Aorta (tissue), 5 donors: Measurements from ENCODE around the gene C11orf86. TPM values are rescaled to one million over a fixed set of nuclear protein-coding genes. Genes with fewer than 3 reads are reported as not detected.
A peak's percentile ranks its signal among the peaks of the same experiment; 100 is the strongest.

ENCODE experiments used
- ATAC-seq: fragments of 200-7000 bp; cut with Tn5 transposase; one replicate; pipeline ENCODE4 v1.9.1; 2022; ENCODE audit warnings: moderate library complexity; ENCODE audit not compliant: low FRiP score
- DNase-seq, 2 donors: peaks; one replicate each; pipeline ENCODE4 v3.0.0-alpha.2; 2020
- H3K27ac ChIP-seq, 2 donors: one replicate each; pipeline ENCODE4 v1.5.1; 2013; ENCODE audit warnings: low read length in 2 of 2, mild to moderate bottlenecking in 2 of 2, moderate library complexity in 2 of 2, control low read depth in 1 of 2, inconsistent platforms in 1 of 2, low read depth in 1 of 2
- H3K27me3 ChIP-seq, 2 donors: one replicate each; pipeline ENCODE4 v1.6.1; 2013; ENCODE audit warnings: control low read depth in 1 of 2, low read length in 1 of 2, mild to moderate bottlenecking in 1 of 2, moderate library complexity in 1 of 2; ENCODE audit not compliant: insufficient read depth in 2 of 2, control insufficient read depth in 1 of 2
- H3K36me3 ChIP-seq, 2 donors: one replicate each; pipeline ENCODE4 v1.6.1; 2013; ENCODE audit warnings: control low read depth in 1 of 2, low read length in 1 of 2, mild to moderate bottlenecking in 1 of 2; ENCODE audit not compliant: insufficient read depth in 2 of 2, control insufficient read depth in 1 of 2
- H3K4me1 ChIP-seq, 2 donors: one replicate each; pipeline ENCODE4 v1.6.1; 2013; ENCODE audit warnings: low read length in 2 of 2, control low read depth in 1 of 2, mild to moderate bottlenecking in 1 of 2, moderate library complexity in 1 of 2; ENCODE audit not compliant: insufficient read depth in 2 of 2, control insufficient read depth in 1 of 2
- H3K4me3 ChIP-seq, 2 donors: one replicate each; pipeline ENCODE4 v1.5.1; 2013; ENCODE audit warnings: low read length in 2 of 2, control low read depth in 1 of 2, mild to moderate bottlenecking in 1 of 2
- H3K9me3 ChIP-seq: one replicate; pipeline ENCODE4 v1.6.1; 2013; ENCODE audit warnings: mild to moderate bottlenecking, low read length; ENCODE audit not compliant: control insufficient read depth
- WGBS, 2 donors: extraction: QIAGEN DNeasy Blood & Tissue Kit; methylation state at CpG; one replicate each; pipeline ENCODE4 v1.1.7; 2013; 5-methylcytosine and 5-hydroxymethylcytosine counted together
- intact Hi-C, 2 donors: fragments of 100-400 bp; cut with DNase I; formaldehyde crosslinking; loops; one replicate each; pipeline versions ENCODE4 v1.14.2 to v1.15.0; 2022
- microRNA-seq, 2 donors: library from miRNA; unstranded; fragments of <30 nt; microRNA quantifications; one replicate each; pipeline ENCODE4 v1.2.0, GENCODE V29; 2020
- polyA plus RNA-seq, 2 donors: library from polyadenylated mRNA; stranded (reverse); fragments of 200-250 nt; gene quantifications; one replicate each; pipeline ENCODE4 v1.2.3, GENCODE V29; 2013
- total RNA-seq, 2 donors: library from RNA; stranded (reverse); fragmentation: NEBNext Ultra II Directional; extraction: Animal tissue kit (Norgen Biotek cat#: 25700); gene quantifications; one replicate each; pipeline ENCODE4 v1.2.1, GENCODE V29; 2021
- donor health status: healthy with polysubstance abuse.
- donor health status: Bipolar disorder and iron deficiency.
- donor health status: DM: no; HTN: no; CAD: no.
- donor health status: DM: no; HTN: no; CAD: no.
- donor health status: DM: yes; HTN: yes; CAD: no.

C11orf86 gene
- total and polyA plus RNA-seq, 4 donors = 0.10 to 54.8 TPM; not detected in 2

- no peaks in the 10 kb centered on the region for H3K27me3 ChIP-seq
- no peaks in the 10 kb centered on the region for H3K36me3 ChIP-seq
- no peak for ATAC-seq
- peak overlapping the region; percentile 65 to 69 for H3K4me3 ChIP-seq
- WGBS, 2 donors = 1 to 4% methylated on average over 20 of the region's 20 CpGs
- DNase-seq = peak; percentile 64 to 90
- intact Hi-C loops = no loop called here
- no peaks in the 10 kb centered on the region for H3K4me1 ChIP-seq
- H3K9me3 ChIP-seq = no peaks in the 10 kb centered on the region
- H3K27ac ChIP-seq = no peak overlapping the region
Observed at GRCh38 chr11:67022341-67022933, 47.3 kb downstream of the C11orf86 start.

DNA sequence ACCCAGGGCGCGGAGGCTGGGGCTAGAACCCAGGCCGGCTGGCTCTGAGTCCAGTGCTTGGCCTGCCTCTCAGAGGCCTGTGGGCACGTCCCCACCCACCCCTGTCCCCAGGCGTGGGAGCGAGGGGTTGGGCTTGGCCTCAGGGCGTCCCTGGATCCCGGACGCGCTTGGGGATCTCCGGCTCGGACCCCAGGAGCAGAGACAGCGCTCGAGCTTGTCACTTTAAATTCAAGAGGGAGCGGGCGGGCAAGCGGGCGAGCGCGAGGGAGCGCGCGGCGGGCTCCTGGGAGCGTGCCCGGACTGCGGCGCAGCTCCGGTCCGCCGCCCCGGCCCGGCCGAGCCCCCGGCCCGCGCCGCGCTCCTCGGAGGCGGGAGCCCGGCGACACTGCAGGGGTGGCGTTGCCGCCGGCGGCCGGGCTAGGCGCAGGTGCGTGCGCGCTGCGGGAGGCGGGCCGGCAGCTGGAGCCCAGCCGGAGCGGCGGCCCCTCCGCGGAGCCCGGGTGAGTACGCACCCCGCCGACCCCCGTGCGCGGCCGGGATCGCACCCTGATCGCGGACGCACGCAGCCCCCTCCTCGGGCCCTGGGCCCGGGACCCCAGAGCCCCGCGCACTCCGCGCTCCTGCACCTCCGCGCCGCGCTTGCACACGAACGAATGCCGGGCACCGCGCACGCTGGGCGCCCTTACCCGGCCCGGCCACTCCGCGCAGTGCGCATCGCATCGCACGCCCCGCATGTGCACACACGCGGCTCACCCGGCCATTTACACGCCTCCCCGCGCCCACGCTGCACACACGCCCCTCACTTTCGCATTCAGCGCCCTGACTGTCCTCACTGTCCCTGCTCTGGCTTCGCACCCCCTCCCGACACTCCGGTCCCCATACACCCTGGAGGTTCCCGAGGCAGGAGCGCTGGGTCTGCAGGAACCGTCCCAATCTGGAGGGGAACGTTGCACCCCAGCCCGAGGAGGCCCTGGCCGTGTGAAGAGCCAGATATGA lies 48.2 kb downstream of the C11orf86 start, which contains the start of gene SYT12:
Gene SYT12, plus strand, starts transcription at position 174 of the 996 bp plus-strand sequence. CDS start 7,011 bp downstream, outside the sequence.
- intact Hi-C loops = no loop called here
- ATAC-seq (no peak), DNase-seq (no peak)
- no peak within 1 kb of the TSS for H3K27ac ChIP-seq
- no peaks in the 10 kb centered on the region for H3K9me3 ChIP-seq
- H3K27me3 ChIP-seq = no peaks in the 10 kb centered on the region
- H3K4me3 ChIP-seq = peak within 1 kb of the TSS; percentile 65 to 69
- no peaks in the 10 kb centered on the region for H3K36me3 ChIP-seq
- no peaks in the 10 kb centered on the region for H3K4me1 ChIP-seq
- 1% methylated on average over 76 to 118 of the region's 118 CpGs for WGBS, 2 donors

GRCh38 chr11:67023957-67024353 lies 48.9 kb downstream of the C11orf86 start:
- Histone ChIP-seq H3K36me3 (no peaks in the 10 kb centered on the region), H3K27ac (no peak overlapping the region), H3K9me3 (no peaks in the 10 kb centered on the region), H3K27me3 (no peaks in the 10 kb centered on the region), H3K4me3 (no peak overlapping the region), H3K4me1 (no peaks in the 10 kb centered on the region)
- 50 to 55% methylated on average over 6 of the region's 6 CpGs for WGBS, 2 donors
- intact Hi-C loops = no loop called here
- no peak for ATAC-seq
- DNase-seq = no peak

DNA sequence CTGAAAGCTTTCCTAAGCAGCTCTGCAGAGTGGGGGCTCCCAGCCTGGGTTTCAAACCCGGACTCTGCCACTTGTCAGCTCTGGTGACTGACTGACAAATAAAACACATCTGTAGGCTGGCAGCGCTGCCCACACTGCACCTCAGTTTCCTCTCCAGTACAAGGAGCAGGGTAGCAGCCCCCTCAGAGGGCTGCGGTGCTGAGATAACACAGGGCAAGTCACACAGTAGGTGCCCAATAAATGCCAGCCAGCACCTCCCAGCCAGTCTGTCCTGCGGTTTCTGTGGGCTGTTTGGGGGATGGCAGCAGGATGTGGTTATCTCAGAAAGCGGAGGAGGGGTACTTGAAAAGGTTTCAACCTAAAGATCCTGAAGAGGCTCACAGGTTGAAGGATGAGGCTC lies 49.3 kb downstream of the C11orf86 start:
- Histone ChIP-seq H3K27ac (no peak overlapping the region), H3K4me1 (no peaks in the 10 kb centered on the region), H3K36me3 (no peaks in the 10 kb centered on the region), H3K4me3 (no peak overlapping the region), H3K27me3 (no peaks in the 10 kb centered on the region), H3K9me3 (no peaks in the 10 kb centered on the region)
- 87% methylated on average over 5 of the region's 5 CpGs for WGBS, 2 donors
- no peak for DNase-seq
- no peak for ATAC-seq
- intact Hi-C loops = no loop called here

DNA sequence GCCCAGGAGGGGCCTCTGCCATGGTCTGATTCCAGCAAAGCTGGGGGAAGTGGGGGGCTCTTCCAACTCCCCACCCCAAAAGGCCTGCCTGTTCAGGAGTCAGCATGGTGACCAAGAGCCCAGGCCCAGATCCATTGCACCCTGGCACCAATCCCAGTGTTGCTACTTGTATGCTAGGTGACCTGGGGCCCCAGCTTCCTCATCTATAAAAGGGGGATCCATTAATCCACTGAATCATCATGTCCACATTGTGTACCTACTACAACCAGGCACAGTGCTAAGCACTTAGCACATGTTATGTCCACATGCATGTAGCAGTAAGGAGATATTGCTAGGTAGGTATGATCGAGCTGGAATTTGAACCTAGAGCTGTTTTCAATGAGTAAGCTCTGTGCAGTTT lies 49.9 kb downstream of the C11orf86 start:
- Histone ChIP-seq H3K27ac (no peak overlapping the region), H3K4me3 (no peak overlapping the region), H3K4me1 (no peaks in the 10 kb centered on the region), H3K36me3 (no peaks in the 10 kb centered on the region), H3K9me3 (no peaks in the 10 kb centered on the region), H3K27me3 (no peaks in the 10 kb centered on the region)
- DNase-seq (no peak), ATAC-seq (no peak)
- 95 to 96% methylated on average over 1 of the region's 1 CpG for WGBS, 2 donors
- intact Hi-C loops = no loop called here

DNA sequence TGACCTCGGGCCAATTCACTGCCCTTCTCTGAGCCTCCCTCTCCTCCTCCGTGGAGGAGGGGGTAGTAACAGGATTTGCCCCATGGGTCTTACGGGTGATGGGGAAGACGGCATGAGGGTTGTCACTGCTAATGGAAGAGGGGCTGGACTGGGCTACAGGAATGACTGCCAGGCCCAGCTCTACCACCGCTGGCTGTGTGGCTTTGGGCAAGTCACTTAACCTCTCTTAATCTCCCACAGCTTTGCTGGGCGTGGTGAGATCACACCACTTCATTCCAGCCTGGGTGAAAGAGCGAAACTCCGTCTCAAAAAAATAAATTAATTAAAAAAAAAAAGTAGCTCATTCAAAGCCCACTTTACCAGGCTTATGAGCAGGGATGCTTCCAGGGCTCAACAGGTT lies 50.6 kb downstream of the C11orf86 start:
- DNase-seq = no peak
- Histone ChIP-seq H3K27ac (no peak overlapping the region), H3K4me1 (no peaks in the 10 kb centered on the region), H3K4me3 (no peak overlapping the region), H3K36me3 (no peaks in the 10 kb centered on the region), H3K27me3 (no peaks in the 10 kb centered on the region), H3K9me3 (no peaks in the 10 kb centered on the region)
- 93 to 94% methylated on average over 8 of the region's 8 CpGs for WGBS, 2 donors
- intact Hi-C loops = no loop called here
- no peak for ATAC-seq

Small RNAs within 50 kb of the gene (microRNA-seq; reads per million reads assigned to microRNA genes)
- 0 reads per million in 2 donors for gene MIR3163

Other genes with a start within 250 kb of the C11orf86 start
- 10 to 100 TPM in 1 of 2 donors, 1 to 10 TPM in 1; 1.7 to 16.5 TPM for gene SPTBN2, start 246.1 kb upstream of the C11orf86 start, total RNA-seq
- gene SPTBN2, start 246.1 kb upstream of the C11orf86 start, polyA plus RNA-seq = under 1 TPM; under 0.01 to 0.08 TPM
- 10 to 100 TPM; 11.7 to 14.6 TPM for gene RCE1, start 131.9 kb upstream of the C11orf86 start, total RNA-seq
- gene RCE1, start 131.9 kb upstream of the C11orf86 start, polyA plus RNA-seq = 10 to 100 TPM; 14.5 to 23.5 TPM
- 10 to 100 TPM in 1 of 2 donors, 1 to 10 TPM in 1; 7.3 to 12.4 TPM for gene LRFN4, start 118.2 kb upstream of the C11orf86 start, total RNA-seq
- 10 to 100 TPM in 1 of 2 donors, 1 to 10 TPM in 1; 4.4 to 13.8 TPM for gene LRFN4, start 118.2 kb upstream of the C11orf86 start, polyA plus RNA-seq
- 10 to 100 TPM; 12.6 to 15.9 TPM for gene PC, start 16.9 kb upstream of the C11orf86 start, total RNA-seq
- 10 to 100 TPM; 13.6 to 22.7 TPM for gene PC, start 16.9 kb upstream of the C11orf86 start, polyA plus RNA-seq
- gene SYT12, start 47.8 kb downstream of the C11orf86 start, total RNA-seq = 1 to 10 TPM; 4.7 to 5.5 TPM
- gene SYT12, start 47.8 kb downstream of the C11orf86 start, polyA plus RNA-seq = 1 to 10 TPM; 1.4 to 3.8 TPM
- 10 to 100 TPM; 19.4 to 20.1 TPM for gene RHOD, start 81.5 kb downstream of the C11orf86 start, total RNA-seq
- 10 to 100 TPM; 28.4 to 33.6 TPM for gene RHOD, start 81.5 kb downstream of the C11orf86 start, polyA plus RNA-seq
- 100 to 1,000 TPM in 1 of 2 donors, 10 to 100 TPM in 1; 64.0 to 106 TPM for gene KDM2A, start 144.0 kb downstream of the C11orf86 start, total RNA-seq
- 10 to 100 TPM; 11.5 to 26.5 TPM for gene KDM2A, start 144.0 kb downstream of the C11orf86 start, polyA plus RNA-seq